ENCODE data around the gene GPANK1.

GRCh38 chr6:31683591-31683990 is 18.8 kb upstream of the GPANK1 start:
- TF ChIP-seq, protein P1, sequence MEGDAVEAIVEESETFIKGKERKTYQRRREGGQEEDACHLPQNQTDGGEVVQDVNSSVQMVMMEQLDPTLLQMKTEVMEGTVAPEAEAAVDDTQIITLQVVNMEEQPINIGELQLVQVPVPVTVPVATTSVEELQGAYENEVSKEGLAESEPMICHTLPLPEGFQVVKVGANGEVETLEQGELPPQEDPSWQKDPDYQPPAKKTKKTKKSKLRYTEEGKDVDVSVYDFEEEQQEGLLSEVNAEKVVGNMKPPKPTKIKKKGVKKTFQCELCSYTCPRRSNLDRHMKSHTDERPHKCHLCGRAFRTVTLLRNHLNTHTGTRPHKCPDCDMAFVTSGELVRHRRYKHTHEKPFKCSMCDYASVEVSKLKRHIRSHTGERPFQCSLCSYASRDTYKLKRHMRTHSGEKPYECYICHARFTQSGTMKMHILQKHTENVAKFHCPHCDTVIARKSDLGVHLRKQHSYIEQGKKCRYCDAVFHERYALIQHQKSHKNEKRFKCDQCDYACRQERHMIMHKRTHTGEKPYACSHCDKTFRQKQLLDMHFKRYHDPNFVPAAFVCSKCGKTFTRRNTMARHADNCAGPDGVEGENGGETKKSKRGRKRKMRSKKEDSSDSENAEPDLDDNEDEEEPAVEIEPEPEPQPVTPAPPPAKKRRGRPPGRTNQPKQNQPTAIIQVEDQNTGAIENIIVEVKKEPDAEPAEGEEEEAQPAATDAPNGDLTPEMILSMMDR (IDR thresholded peaks at IDR 0.05): no peak
- no peak for TF ChIP-seq SIN3A (IDR thresholded peaks at IDR 0.05; ENCODE audit: borderline replicate concordance, insufficient read depth, low read depth, low read length)
- no peak for TF ChIP-seq POLR2AphosphoS5 (IDR thresholded peaks at IDR 0.05; ENCODE audit: low read depth, low read length)
- no peak for TF ChIP-seq TCF7L2 (IDR thresholded peaks at IDR 0.05; ENCODE audit: low read depth, low read length)
